Activated CD8-positive, alpha-beta T cell treated with anti-CD3 and anti-CD28 coated beads for 36 hours (primary cell): ENCODE results near the gene SORL1. TPM values are rescaled to one million over a fixed set of nuclear protein-coding genes. Genes with fewer than 3 reads are reported as not detected.
A peak's percentile ranks its signal among the peaks of the same experiment; 100 is the strongest.

Experiments
- ATAC-seq: fragments of 200-7000 bp; cut with Tn5 transposase; one replicate; pipeline ENCODE4 v1.10.0; 2021; ENCODE audit warnings: mild to moderate bottlenecking, moderate library complexity
- CTCF ChIA-PET: fragments of 350-600 bp; sonication (Branson Sonifier 250); formaldehyde crosslinking; loops from one replicate; lab custom pipeline; 2021; ENCODE audit warnings: antibody characterized with exemption; lab: Charles Lee
- POLR2A ChIA-PET: fragments of 350-600 bp; sonication (Branson Sonifier 250); formaldehyde crosslinking; loops from one replicate; lab custom pipeline; 2021; ENCODE audit warnings: antibody characterized with exemption; lab: Charles Lee
- DNase-seq: peaks from one replicate; pipeline ENCODE4 v3.0.0-alpha.2; 2020
- H3K27ac Mint-ChIP-seq: one replicate; pipeline ENCODE4 v1.8.0; 2021; ENCODE audit warnings: mild to moderate bottlenecking, mixed read lengths
- H3K27me3 Mint-ChIP-seq: one replicate; pipeline ENCODE4 v1.8.0; 2021; ENCODE audit warnings: mixed read lengths
- H3K36me3 Mint-ChIP-seq: one replicate; pipeline ENCODE4 v1.8.0; 2021; ENCODE audit warnings: low read depth, mixed read lengths
- H3K4me1 Mint-ChIP-seq: one replicate; pipeline ENCODE4 v1.8.0; 2021; ENCODE audit warnings: low read depth, mixed read lengths
- H3K4me3 Mint-ChIP-seq: one replicate; pipeline ENCODE4 v1.8.0; 2021; ENCODE audit warnings: mild to moderate bottlenecking, moderate library complexity, mixed read lengths
- H3K9me3 Mint-ChIP-seq: one replicate; pipeline ENCODE4 v1.8.0; 2021; ENCODE audit warnings: mixed read lengths
- intact Hi-C: fragments of 100-400 bp; cut with micrococcal nuclease; formaldehyde crosslinking; loops from one replicate; pipeline ENCODE4 v1.10.0; 2022
- total RNA-seq, 2 experiments: library from RNA; stranded (reverse); gene quantifications; one replicate each; pipeline ENCODE4 v1.2.3, GENCODE V29; 2021
- TF ChIP-seq, protein P1 (sequence below): fragments of 200-600 bp; IDR thresholded peaks from one replicate; pipeline ENCODE4 v1.8.0; 2022; ENCODE audit warnings: antibody characterized with exemption, mild to moderate bottlenecking

Gene SORL1
- total RNA-seq, 2 experiments from 2014 or later, result 61.1 to 64.6 TPM

GRCh38 chr11:121494355-121495099 is 42.4 kb downstream of the SORL1 start:
- Mint-ChIP-seq H3K9me3 (no peaks in the 10 kb centered on the region), H3K4me1 (peaks cover 62% of the 10 kb centered on the region), H3K27me3 (no peaks in the 10 kb centered on the region), H3K36me3 (peaks cover 74% of the 10 kb centered on the region), H3K4me3 (peak overlapping the region; percentile 45), H3K27ac (peak overlapping the region; percentile 92)
- POLR2A ChIA-PET, result interaction anchor here (0.7 to 2.6 kb wide), 5 partner anchors 11 to 76 kb away, joined by 3 to 12 read pairs (median 5); no protein-coding TSS in a partner anchor
- TF ChIP-seq, protein P1, sequence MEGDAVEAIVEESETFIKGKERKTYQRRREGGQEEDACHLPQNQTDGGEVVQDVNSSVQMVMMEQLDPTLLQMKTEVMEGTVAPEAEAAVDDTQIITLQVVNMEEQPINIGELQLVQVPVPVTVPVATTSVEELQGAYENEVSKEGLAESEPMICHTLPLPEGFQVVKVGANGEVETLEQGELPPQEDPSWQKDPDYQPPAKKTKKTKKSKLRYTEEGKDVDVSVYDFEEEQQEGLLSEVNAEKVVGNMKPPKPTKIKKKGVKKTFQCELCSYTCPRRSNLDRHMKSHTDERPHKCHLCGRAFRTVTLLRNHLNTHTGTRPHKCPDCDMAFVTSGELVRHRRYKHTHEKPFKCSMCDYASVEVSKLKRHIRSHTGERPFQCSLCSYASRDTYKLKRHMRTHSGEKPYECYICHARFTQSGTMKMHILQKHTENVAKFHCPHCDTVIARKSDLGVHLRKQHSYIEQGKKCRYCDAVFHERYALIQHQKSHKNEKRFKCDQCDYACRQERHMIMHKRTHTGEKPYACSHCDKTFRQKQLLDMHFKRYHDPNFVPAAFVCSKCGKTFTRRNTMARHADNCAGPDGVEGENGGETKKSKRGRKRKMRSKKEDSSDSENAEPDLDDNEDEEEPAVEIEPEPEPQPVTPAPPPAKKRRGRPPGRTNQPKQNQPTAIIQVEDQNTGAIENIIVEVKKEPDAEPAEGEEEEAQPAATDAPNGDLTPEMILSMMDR, result no peak
- peak; percentile 75 for ATAC-seq
- intact Hi-C loops, result loop anchor here (5.0 kb wide), 1 partner anchor 43 kb away; no protein-coding TSS in a partner anchor
- CTCF ChIA-PET, result interaction anchor here (0.8 to 3.9 kb wide), 7 partner anchors 11 to 175 kb away, joined by 3 to 17 read pairs (median 3); no protein-coding TSS in a partner anchor
- DNase-seq, result peak; percentile 85

- ChIA-PET CTCF (interaction anchor here (1.0 kb wide), 1 partner anchor 10 kb away, joined by 3 read pairs; no protein-coding TSS in a partner anchor), POLR2A (interaction anchor here (2.5 kb wide), 1 partner anchor 10 kb away, joined by 8 read pairs; no protein-coding TSS in a partner anchor)
- Mint-ChIP-seq H3K36me3 (peaks cover 75% of the 10 kb centered on the region), H3K4me1 (peaks cover 64% of the 10 kb centered on the region), H3K4me3 (no peak overlapping the region), H3K27me3 (no peaks in the 10 kb centered on the region), H3K9me3 (peaks cover 3% of the 10 kb centered on the region), H3K27ac (peak overlapping the region; percentile 40)
- DNase-seq (no peak), ATAC-seq (no peak)
- TF ChIP-seq, protein P1, result no peak
- intact Hi-C loops, result loop anchor here (5.0 kb wide), 1 partner anchor 40 kb away; no protein-coding TSS in a partner anchor
Observed at GRCh38 chr11:121497176-121497998, 45.3 kb downstream of the SORL1 start.

DNA sequence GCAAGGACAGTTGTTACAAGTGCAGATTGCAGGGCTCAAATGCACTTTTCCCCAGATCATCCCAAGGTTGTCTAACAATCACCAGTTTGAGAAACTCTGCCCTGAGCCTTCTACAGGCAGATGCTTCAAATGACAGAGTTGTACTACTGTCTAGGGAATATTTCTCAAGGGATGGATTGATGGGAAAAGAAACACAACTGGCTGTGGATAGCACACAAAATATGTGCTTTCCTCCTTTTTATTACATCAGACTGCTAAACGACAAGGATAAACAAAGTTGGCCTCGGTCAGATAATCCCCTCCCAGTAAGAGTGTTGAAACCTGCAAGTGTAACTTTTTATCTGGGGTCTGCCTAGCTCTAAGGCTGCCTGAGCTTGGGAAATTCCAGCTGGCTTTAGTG is 47.3 kb downstream of the SORL1 start:
- DNase-seq (no peak), ATAC-seq (no peak)
- ChIA-PET POLR2A (interaction anchor here (1.0 to 2.5 kb wide), 2 partner anchors 12 to 41 kb away, joined by 3 to 8 read pairs; no protein-coding TSS in a partner anchor), CTCF (interaction anchor here (1.5 kb wide), 1 partner anchor 12 kb away, joined by 4 read pairs; no protein-coding TSS in a partner anchor)
- Mint-ChIP-seq H3K9me3 (peaks cover 5% of the 10 kb centered on the region), H3K27ac (peak overlapping the region; percentile 67), H3K27me3 (no peaks in the 10 kb centered on the region), H3K4me3 (no peak overlapping the region), H3K4me1 (peaks cover 55% of the 10 kb centered on the region), H3K36me3 (peaks cover 80% of the 10 kb centered on the region)
- TF ChIP-seq, protein P1, result no peak
- intact Hi-C loops, result loop anchor here (5.0 kb wide), 1 partner anchor 38 kb away; no protein-coding TSS in a partner anchor

- peaks cover 9% of the 10 kb centered on the region for H3K9me3 Mint-ChIP-seq
- peak overlapping the region; percentile 63 for H3K27ac Mint-ChIP-seq
- ChIA-PET CTCF (interaction anchor here (1.1 to 1.5 kb wide), 2 partner anchors 13 to 180 kb away, joined by 3 to 4 read pairs; no protein-coding TSS in a partner anchor), POLR2A (interaction anchor here (2.5 kb wide), 1 partner anchor 13 kb away, joined by 8 read pairs; no protein-coding TSS in a partner anchor)
- peak; percentile 42 for ATAC-seq
- TF ChIP-seq, protein P1, result no peak
- intact Hi-C loops, result no loop called here
- peaks cover 52% of the 10 kb centered on the region for H3K4me1 Mint-ChIP-seq
- H3K4me3 Mint-ChIP-seq, result no peak overlapping the region
- H3K36me3 Mint-ChIP-seq, result peaks cover 86% of the 10 kb centered on the region
- DNase-seq, result peak; percentile 23
- H3K27me3 Mint-ChIP-seq, result no peaks in the 10 kb centered on the region
Observed at GRCh38 chr11:121500275-121500674, 48.2 kb downstream of the SORL1 start.
